GM12873 (cell line): ENCODE results near the gene SIPA1L3.

Experiments used
- TF ChIP-seq, protein P1 (sequence below): IDR thresholded peaks from 2 replicates; pipeline ENCODE4 v1.5.1; 2012; ENCODE audit warnings: low read depth, mild to moderate bottlenecking, moderate library complexity, low read length, control low read depth; ENCODE audit not compliant: insufficient read depth; ENCODE audit errors: missing control alignments

Gene SIPA1L3

DNA sequence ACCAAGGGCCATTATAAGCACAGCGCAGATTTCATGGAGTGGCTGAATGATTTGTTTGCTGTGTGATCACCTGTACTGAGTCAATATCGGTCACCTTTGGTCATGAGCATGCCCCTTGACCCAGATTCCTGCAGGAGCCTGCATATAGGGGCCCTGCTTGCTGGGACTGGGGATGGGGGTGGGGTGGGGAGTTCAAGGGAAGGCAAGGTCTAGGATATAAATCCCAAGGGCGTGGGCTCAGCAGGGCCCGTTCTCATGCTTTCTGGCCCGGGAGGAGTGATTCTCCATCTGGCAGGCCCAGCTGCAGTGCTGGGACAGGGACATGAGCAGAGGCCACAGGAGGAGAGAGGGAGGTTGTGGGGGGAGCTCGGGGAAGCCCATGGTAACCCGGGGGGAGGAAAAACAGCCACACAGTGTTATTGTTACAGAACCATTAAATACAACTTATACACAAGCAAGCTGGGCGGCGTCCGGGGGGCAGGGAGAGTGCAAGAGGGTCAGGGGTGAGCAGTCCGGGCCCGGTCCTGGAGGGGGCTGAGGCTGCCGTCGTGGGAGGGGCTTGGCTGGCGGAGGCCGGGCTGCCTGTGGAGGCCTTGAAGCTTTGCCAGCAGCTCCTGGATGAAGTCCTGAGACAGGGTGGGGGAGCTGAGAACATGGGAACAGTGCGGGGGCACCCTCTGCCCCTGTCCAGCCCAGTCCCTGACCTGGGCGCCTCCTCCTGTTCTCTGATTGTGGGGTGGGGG lies 344.0 kb downstream of the SIPA1L3 start:
- TF ChIP-seq, protein P1, sequence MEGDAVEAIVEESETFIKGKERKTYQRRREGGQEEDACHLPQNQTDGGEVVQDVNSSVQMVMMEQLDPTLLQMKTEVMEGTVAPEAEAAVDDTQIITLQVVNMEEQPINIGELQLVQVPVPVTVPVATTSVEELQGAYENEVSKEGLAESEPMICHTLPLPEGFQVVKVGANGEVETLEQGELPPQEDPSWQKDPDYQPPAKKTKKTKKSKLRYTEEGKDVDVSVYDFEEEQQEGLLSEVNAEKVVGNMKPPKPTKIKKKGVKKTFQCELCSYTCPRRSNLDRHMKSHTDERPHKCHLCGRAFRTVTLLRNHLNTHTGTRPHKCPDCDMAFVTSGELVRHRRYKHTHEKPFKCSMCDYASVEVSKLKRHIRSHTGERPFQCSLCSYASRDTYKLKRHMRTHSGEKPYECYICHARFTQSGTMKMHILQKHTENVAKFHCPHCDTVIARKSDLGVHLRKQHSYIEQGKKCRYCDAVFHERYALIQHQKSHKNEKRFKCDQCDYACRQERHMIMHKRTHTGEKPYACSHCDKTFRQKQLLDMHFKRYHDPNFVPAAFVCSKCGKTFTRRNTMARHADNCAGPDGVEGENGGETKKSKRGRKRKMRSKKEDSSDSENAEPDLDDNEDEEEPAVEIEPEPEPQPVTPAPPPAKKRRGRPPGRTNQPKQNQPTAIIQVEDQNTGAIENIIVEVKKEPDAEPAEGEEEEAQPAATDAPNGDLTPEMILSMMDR: no peak

DNA sequence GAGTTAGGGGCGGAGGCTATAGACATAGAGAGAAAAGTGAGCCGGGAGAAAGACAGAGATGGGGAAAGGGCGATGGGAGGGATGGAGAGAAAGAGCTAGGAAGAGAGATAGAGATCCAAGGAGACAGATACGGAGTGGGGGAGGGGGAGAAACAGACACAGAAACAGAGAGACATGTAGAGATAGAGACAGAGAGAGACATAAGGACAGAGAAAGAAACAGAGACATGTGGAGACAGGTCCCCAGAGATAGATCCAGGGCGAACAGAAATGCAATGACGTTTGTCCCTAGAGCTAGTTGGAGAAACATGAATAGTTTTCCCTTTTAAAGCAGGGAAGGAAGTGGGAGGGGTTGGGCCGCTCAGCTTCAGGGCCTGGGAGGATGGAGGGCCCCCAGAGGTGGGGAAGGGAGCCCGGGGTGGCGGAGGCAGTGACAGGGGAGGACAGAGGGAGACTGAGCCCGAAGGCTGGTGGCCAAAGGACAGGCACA lies 344.6 kb downstream of the SIPA1L3 start:
- TF ChIP-seq, protein P1: no peak

DNA sequence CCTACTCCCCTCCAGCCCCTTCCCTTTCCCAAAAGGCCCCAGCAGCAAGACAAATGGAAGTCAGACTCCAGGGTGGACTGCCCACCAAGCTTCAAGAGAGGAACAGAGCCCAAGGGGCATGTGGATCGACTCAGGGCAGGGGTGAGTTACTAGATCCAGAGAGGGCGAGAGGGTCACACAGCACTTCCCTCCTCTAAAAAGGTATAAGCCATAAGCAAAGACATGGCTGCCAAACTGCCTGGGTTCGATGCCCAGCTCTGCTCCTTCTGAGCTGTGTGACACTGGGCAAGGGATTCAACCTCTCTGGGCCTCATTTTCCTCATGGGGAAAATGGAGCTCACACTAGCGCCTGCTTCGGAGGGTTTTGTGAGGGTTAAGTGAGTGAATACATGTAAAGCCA lies 345.4 kb downstream of the SIPA1L3 start:
- TF ChIP-seq, protein P1: no peak

DNA sequence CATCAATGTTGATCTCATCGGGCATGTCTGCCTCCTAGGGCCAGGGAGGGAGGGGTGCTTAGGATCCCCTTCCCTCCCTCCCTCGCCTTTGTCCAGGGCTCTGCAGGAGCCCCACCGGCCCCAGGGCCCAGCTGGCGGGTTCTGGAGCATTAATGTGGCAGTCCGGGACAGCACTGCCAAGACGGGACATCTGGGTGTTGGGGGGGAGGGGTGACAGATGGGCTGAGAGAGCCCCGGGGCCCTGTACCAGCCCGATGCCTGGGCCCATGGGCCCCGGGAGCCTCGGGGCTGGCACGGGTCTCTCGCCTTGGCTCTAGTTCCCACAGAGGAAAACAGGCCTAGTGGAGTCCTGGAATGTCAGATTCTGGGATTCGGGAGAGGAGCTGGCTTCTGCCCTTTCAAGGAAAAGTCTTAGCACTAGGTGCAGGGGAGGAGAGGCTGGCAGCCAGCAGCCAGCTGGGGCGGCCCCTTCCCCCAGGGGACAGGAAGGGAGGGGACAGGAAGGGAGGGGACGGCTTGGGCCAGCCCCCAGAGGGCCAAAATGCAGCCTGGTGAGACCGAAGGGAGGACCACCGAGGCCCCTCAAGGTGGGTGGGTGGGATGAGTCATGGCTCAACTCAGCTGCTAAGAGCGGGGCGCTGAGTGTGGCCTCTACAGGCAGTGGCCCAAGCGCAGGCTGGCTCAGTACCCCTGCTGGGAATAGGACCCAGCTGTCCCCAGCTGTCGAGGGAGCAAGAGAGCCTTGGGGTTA lies 346.1 kb downstream of the SIPA1L3 start:
- TF ChIP-seq, protein P1: no peak

DNA sequence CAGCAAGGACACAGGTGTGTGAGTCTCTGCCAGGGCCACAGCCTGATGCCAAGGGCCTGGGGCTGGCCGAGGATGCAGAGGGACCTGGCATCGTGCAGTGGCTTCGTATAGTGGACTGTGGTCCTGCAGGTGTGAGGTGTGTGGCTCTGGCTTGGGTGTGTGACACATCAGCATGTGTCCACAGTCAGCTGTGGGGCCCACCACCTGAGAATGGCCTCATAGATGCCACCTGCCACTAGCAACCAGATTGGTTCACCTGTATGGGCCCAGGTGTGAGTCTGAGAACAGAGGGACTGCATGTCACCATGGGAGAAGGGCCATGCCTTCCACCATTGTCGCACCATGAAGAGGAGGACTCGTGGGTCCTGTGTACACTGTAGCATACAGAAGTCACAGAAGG lies 346.8 kb downstream of the SIPA1L3 start:
- TF ChIP-seq, protein P1: no peak

DNA sequence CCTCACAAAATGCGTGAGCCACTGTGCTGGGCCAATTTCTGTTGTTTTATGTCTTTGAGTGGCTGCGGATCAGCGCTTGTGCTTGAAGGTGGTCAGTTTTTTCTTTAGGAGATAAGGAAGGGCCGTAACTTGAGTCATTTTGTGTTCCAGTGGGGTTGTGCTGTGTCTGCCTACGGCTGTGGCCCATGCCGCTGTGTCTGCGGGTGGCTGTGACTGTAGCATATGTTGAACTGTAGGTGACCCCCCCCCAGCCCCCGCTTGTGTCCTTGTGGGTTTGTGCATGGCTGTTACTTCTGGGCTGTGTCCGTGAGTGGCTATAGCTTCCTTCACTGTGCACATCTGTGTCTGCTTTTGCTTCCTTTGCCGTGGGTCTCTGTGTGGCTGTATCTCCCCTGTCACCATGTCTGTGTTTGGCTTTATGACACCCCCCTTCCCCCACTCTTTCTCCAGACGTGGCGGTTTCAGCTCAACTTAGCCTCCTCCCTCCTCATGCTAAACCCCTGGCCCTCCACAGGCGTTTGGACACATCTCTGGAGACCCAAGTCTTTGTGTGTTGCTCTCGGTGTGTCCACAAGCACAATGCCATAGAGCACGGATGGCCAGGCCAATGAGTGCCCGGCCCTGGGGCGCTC lies 348.5 kb downstream of the SIPA1L3 start:
- TF ChIP-seq, protein P1: no peak
